ENCODE data around the gene RTN4RL2.

DNA sequence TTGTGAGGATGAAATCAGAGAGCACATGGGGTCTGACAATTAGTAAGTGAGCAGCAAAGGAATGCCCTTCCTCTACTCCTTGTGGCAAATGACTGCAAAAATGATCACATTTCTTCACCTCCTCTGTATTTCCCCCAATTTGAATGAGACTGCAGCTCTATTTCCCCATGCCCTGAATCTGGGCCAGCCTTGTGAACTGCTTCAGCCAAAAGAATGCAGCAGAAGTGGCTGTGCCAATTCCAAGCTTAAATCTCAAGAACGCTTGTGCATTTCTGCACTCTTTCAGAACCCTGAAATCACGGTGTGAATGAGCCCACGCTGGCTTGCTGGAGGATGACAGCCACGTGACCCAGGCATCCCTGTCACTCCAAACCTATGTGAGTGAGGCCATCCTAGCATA lies 43.3 kb upstream of the RTN4RL2 start:
- no peak for TF ChIP-seq EZH2 (IDR thresholded peaks at IDR 0.05; ENCODE audit: low read depth)
- TF ChIP-seq, protein P1, sequence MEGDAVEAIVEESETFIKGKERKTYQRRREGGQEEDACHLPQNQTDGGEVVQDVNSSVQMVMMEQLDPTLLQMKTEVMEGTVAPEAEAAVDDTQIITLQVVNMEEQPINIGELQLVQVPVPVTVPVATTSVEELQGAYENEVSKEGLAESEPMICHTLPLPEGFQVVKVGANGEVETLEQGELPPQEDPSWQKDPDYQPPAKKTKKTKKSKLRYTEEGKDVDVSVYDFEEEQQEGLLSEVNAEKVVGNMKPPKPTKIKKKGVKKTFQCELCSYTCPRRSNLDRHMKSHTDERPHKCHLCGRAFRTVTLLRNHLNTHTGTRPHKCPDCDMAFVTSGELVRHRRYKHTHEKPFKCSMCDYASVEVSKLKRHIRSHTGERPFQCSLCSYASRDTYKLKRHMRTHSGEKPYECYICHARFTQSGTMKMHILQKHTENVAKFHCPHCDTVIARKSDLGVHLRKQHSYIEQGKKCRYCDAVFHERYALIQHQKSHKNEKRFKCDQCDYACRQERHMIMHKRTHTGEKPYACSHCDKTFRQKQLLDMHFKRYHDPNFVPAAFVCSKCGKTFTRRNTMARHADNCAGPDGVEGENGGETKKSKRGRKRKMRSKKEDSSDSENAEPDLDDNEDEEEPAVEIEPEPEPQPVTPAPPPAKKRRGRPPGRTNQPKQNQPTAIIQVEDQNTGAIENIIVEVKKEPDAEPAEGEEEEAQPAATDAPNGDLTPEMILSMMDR (conservative IDR thresholded peaks at IDR 0.05) = no peak

All from PC-9 (cell line).